Measurements from ENCODE around the gene MAP3K21. TPM values are rescaled to one million over a fixed set of nuclear protein-coding genes. Genes with fewer than 3 reads are reported as not detected.

MAP3K21 gene
- polyA plus RNA-seq, 10 donors = 0.24 to 0.52 (median 0.30) TPM

Other genes starting within 250 kb of the MAP3K21 start
- gene PCNX2, start 32.0 kb upstream of the MAP3K21 start, polyA plus RNA-seq (ENCODE audit: insufficient read length in 10 of 10) = 1 to 10 TPM; 1.7 to 4.8 (median 3.1) TPM